HL-60 (cell line): ENCODE data around the gene CCNJ.
A peak's percentile ranks its signal among the peaks of the same experiment; 100 is the strongest.

Experiments
- DNase-seq, 2 experiments: peaks; one replicate each; pipeline ENCODE4 v3.0.0-alpha.2; 2010 to 2020; ENCODE audit warnings: low read depth in 1 of 2, low spot score in 1 of 2
- H3K27ac ChIP-seq: fragments of 250-450 bp; sonication (Bioruptor Pico); replicated peaks from 2 replicates; pipeline ENCODE4 v1.5.1; 2020; ENCODE audit warnings: mild to moderate bottlenecking, moderate library complexity
- H3K27me3 ChIP-seq: fragments of 250-450 bp; sonication (Bioruptor Pico); 2 replicates; pipeline ENCODE4 v1.5.1; 2021; ENCODE audit warnings: mild to moderate bottlenecking, moderate library complexity; ENCODE audit not compliant: insufficient read depth, poor library complexity, severe bottlenecking
- H3K4me3 ChIP-seq: replicated peaks from 2 replicates; pipeline ENCODE4 v1.5.1; 2011; ENCODE audit warnings: mild to moderate bottlenecking, control low read depth, low read length; ENCODE audit not compliant: insufficient read depth
- CTCF ChIP-seq: IDR thresholded peaks from one replicate; pipeline ENCODE4 v1.5.1; 2011; ENCODE audit warnings: low read length, control low read depth, inconsistent platforms; ENCODE audit not compliant: insufficient read depth
- GABPA ChIP-seq: IDR thresholded peaks from 2 replicates; pipeline ENCODE4 v1.6.1; 2012; ENCODE audit warnings: low read depth
- POLR2AphosphoS5 ChIP-seq: IDR thresholded peaks from 2 replicates; pipeline ENCODE4 v1.6.1; 2012; ENCODE audit warnings: low read depth
- REST ChIP-seq: IDR thresholded peaks from 2 replicates; pipeline ENCODE4 v1.6.1; 2012; ENCODE audit warnings: low read depth; ENCODE audit not compliant: insufficient replicate concordance
- SPI1 ChIP-seq: IDR thresholded peaks from 2 replicates; pipeline ENCODE4 v1.6.1; 2012; ENCODE audit warnings: low read depth, mild to moderate bottlenecking, borderline replicate concordance

The CCNJ gene

DNA sequence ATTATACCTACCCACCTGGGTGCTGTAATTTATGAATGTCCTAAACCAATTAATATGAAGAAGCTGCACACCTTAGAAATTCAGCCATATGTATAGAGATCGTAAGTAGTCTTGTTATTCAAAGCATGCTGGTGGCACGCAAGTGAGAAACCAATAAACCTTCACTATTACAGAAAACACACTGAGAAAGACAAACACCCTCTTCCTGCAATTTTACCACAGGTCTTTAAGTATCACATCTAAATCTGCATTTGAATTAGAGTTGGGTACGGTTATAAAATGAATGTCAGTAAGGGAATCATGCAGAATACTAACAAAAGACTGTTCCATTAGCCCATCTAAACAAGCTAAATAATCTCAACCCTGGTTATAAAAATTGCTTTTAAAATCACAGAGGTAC, 33.8 kb downstream of the CCNJ start:
- TF ChIP-seq POLR2AphosphoS5 (no peak), CTCF (no peak), SPI1 (no peak), REST (no peak), GABPA (no peak)
- DNase-seq, result no peak
- Histone ChIP-seq H3K27me3 (no peaks in the 10 kb centered on the region), H3K27ac (no peak overlapping the region), H3K4me3 (no peak overlapping the region)

DNA sequence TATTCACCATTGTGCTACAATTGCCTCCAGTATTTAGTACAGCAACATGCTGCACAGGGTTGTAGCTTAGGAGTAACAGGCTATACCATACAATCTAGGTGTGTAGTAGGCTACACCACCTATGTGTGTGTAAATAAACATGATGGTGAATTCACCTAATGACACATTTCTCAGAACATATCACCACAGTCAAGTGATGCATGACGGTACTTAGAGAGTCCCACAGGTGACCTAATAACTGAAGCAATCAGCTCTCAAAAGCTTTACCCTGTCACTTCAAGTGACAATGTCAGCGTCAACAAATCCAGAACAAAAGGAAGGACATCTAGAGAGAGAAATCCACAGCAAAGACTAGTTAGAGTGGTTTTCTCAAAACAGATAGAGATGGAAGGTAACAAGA, 38.8 kb downstream of the CCNJ start:
- no peaks in the 10 kb centered on the region for H3K27me3 ChIP-seq
- no peak overlapping the region for H3K27ac ChIP-seq
- DNase-seq, result no peak
- H3K4me3 ChIP-seq, result no peak overlapping the region
- no peak for TF ChIP-seq GABPA

DNA sequence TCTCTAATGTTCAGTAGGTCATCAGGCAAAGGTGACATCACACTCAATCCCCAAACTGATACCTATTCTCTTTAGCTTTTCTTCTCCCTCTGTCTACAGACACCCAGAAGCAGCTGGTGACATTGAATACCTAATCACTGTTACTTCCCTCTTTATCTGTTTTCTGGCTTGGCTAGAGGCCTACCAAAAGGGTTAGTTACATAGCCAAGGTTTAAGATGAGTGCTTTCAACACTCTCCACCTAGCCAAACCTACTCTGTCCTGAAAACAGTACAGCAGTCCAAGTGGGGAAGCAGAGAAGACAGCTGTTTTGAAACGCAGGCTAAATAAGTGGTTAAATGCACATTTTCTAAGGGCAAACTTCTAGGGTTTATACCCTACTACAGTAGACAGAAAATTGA, 39.4 kb downstream of the CCNJ start:
- no peak overlapping the region for H3K4me3 ChIP-seq
- H3K27ac ChIP-seq, result no peak overlapping the region
- no peaks in the 10 kb centered on the region for H3K27me3 ChIP-seq
- DNase-seq, result no peak
- TF ChIP-seq REST (no peak), CTCF (no peak), POLR2AphosphoS5 (no peak)

- Histone ChIP-seq H3K27me3 (no peaks in the 10 kb centered on the region), H3K4me3 (peak overlapping the region; percentile 40), H3K27ac (peak overlapping the region; percentile 95)
- TF ChIP-seq REST (no peak), GABPA (no peak), POLR2AphosphoS5 (no peak), CTCF (no peak), SPI1 (no peak)
- DNase-seq, result no peak
Measured at GRCh38 chr10:96089116-96089515, 45.7 kb downstream of the CCNJ start.
